GM21390 (cell line): ENCODE results near the gene MISP3.
A peak's percentile ranks its signal among the peaks of the same experiment; 100 is the strongest.

Experiments used
- ATAC-seq: cut with Tn5 transposase; IDR thresholded peaks from one replicate; pipeline ENCODE4 v1.9.1; 2021; ENCODE audit not compliant: unreplicated experiment

Gene MISP3

DNA sequence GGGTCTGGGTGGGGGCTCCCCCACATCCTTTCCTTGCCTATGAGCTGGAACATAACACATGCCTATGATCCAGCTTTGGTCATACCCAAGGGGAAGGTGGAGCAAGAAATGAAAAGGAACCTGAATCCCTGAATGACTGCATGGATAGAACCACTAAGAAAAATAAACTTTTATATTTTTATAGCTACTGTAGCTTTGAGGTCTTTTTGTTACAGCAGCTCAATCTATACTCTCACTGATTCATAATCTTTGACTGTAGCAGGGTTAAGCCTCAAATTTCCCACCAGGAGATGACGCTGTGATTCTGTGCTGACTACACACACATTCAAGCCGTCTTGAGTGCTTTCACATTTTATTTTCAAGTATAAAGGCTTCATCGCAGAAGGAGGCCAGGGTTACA is 19.6 kb upstream of the MISP3 start:
- no peak for ATAC-seq

DNA sequence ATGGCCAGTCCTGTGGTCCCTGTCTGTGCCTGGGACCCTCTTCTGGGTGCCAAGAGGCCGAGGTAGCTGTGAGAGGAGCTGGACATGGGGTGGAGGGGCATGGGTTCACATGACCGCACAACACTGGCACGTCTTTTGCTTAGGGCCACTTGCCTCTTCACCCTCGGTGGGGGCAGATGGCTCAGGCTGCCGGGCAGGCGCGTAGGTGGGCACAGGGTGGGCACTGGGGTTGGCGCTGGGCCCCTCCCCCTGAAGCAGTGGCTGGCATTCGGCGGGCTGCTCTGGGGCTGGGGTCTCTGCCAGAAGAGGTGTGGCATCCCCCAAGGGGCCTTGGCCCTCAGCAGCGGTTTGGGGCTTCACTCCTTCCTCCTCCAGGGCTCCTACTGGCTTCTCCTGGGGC is 19.1 kb upstream of the MISP3 start:
- no peak for ATAC-seq

DNA sequence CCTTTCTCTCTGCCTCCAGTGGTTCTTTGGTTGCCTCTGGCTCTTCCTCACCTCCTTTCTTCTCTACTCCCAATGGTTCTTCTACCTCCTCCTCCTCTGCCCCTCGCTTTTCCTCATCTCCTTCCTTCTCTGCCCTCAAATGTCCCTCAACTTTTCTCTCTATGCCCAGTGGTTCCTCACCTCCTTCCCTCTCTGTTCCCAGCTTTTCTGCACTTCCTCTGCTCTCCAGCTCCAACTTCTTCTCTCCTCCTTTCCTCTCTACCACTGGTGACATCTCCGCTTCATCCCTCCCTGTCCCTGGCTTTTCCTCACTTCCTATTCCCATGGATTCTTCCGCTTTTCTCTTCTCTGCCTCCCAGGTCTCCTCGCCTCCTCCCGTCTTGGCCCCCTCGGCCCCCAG is 18.5 kb upstream of the MISP3 start:
- ATAC-seq, result no peak

DNA sequence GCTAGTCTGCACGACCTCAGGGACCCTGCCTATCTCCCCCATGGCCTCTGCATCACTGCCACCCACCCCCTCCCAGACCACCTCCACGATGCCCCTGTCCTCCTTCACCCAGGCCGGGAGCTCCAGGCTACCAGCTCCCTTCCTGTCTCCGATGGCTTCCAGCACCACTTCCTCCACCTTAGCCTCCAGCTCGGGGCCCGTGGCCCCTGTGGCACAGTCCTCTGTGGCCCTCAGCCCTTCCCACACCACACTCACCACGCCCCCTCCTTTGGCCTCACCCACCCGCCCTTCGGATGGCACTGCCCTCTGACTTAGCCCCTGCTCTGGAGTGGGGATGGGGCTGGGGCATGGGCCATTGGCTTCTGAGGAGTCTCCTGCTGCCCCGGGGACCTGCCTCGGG is 17.9 kb upstream of the MISP3 start:
- no peak for ATAC-seq

DNA sequence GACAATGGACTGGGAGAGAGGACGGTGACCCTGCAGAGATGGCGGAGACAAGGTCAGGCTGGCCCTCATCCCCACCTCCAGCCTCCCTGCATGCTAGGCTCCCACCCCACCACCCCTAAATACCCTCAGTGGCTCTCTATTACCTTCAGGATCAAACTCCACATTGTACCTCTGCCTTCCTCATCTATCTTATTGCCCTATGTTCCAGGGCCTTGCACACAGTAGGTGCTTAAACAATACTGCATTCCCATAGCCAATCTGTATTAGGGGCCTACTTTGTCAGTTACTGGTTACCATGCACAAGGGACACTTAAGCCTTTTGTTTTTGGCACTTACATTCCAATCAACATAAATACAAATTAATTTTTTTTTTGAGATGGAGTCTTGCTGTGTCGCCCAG is 17.2 kb upstream of the MISP3 start:
- no peak for ATAC-seq

DNA sequence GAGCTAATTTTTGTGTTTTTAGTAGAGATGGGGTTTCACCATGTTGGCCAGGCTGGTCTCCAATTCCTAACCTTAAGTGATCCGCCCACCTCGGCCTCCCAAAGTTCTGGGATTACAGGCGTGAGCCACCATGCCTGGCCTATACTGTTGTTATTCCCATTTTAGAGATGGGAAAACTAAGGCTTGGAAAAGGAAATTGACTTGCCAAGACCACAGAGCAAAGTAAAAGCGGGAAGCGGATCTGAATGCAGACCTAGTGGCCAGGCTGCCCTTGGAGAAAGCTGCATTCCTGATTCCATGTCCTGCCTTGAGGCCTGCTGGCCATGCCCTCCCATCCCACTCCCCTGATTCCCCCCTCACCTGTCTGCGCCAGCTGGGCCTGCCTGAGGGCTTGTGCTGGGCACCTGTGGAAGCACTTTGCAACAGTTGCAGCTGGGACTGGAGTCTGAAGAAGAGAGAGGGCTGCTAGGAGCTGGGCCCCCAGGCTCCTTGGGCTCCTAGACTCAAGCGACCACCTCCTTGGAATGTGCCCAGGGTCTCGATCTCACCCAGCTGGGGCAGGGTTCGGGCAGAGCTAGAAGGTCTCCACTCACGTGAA is 16.4 kb upstream of the MISP3 start:
- no peak for ATAC-seq

DNA sequence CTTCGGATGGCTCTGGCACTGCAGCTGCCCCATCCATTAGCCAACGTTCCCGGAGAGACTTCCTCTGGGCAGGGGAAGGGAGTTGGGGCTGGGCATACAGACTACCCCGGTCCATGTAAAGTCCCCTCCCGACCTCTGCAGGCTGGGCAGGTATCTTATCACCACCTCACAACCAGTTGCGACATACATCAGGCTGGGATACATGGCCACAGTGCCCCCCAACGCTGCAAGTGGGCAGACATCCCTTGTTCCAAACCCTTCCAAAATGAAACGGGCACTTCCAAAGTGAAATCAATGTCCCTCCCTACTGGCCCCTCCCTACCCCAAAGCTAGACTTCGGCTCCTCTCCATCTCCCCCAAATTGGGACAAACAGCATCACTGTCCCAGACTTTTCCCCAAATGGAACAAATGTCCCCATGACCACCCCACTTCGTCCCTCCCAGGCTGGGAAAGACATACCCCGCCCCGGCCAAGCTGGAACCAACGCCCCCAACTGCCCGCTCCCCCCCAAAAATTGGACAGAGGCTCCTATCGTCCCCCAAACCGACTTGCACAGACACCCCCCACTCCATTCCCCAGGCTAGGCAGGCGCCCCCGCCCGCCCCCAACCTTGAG is 15.7 kb upstream of the MISP3 start:
- no peak for ATAC-seq

DNA sequence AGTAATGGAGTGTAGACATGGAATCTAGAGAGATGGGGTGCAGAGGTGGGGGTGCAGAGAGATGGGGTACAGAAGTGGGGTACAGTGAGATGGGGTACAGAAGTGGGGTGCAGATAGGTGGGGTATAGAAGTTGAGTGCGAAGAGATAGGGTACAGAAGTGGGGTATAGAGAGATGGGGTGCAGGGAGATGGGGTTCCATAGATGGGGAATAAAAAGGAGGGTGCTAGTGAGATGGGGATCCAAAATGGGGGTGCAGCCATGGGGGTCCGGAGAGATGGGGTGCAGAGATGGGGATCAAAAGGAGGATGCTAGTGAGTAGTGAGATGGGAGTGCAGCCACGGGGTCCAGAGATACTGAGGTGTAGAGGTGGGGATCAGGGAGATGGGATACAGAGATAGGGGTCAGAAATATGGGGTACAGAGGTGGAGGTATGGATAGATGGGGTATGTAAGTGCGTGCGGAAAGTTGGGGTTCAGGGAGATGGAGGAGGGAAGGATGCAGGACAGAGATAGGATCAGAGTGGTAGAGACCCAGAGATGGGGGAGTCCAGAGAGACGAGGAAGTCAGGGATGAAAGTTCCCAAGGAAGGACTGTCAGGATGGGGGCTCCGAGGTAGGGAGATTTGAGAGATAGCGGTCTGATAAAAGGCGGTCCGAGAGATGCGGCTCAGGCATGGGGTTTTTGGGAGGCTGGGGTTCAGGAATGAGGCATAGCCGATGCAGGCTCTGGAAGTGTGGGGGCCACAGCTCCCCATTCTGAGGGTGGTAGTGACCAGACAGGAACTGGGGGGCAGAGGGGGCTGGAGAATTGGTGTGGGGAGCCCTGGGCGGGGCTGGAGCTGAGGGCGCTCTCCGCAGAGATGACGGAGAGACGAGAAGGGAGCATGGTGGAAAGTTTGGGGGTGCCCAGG is 14.1 kb upstream of the MISP3 start:
- no peak for ATAC-seq

DNA sequence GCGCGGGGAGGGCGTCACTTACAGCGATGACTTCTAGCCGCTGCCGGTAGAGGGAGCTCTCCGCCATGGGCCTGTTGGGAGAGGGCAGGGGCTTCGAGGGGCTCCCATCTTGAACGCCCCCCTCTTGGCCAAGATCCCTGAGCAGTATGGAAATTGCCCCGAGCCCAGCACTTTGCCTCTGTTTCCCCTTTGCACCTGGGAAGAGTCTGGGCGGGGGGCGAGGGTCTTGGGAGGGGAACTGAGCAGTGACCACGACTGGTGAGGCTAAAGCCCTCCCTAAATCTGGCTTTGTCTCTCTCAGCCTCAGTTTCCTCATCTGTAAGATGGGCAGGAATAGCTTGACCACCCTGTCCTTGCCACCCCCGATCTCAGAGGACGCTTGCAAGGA is 13.5 kb upstream of the MISP3 start:
- ATAC-seq, result no peak

DNA sequence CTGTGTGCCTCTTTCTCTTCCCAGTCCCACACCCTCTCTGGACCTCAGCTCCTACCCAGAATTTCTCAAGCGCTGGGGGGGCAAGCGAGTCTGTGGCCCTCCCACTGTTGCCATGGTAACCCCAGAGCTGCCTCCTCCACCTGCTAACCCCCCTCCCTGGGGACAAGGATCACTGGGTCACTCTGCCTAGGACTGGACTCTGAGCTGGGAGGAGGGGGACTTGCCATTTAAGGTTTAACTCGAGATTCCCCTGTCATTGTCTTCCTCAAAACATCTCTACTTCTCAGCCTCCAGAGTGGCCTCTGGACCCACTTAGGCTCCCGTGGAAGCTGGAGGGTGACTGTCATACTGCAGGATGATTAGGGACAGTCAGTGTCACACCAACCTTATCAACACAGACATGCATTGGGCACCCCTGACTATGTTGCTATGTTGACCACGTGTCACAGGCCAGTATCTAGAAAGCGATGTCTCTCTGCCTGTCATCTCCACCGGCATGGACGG is 12.9 kb upstream of the MISP3 start:
- no peak for ATAC-seq

DNA sequence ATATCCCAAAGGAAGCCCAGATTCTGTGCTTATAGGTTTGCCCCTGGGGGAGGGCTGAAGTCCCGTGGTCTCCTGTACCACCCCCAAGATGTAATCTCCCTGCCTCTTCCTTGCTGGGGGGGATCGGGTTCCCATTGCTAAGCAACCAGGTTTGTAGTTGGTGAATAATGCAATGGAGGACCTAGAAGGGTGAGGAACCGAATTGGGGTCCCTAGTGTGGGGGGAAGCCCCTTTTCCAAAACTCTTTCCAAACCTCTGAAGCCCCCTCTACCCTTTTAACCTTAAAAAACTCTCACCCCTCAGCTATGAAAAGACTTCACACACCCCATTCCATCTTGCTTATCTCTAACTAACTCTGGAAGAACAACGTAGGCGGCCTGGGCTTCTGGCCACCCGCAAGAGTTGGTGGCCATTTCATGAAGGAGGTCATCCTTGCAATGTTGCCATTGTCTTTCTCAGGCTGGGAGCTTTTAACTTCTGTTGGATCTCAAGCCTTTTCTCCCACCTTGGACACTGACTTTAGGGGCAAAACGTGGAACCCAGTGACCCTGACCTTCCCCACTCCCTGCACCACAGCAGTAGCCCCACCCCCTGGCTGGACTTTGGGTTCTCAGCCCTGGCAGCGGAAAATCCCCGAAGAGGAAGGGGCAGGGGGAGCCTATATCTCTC is 11.4 kb upstream of the MISP3 start:
- no peak for ATAC-seq

DNA sequence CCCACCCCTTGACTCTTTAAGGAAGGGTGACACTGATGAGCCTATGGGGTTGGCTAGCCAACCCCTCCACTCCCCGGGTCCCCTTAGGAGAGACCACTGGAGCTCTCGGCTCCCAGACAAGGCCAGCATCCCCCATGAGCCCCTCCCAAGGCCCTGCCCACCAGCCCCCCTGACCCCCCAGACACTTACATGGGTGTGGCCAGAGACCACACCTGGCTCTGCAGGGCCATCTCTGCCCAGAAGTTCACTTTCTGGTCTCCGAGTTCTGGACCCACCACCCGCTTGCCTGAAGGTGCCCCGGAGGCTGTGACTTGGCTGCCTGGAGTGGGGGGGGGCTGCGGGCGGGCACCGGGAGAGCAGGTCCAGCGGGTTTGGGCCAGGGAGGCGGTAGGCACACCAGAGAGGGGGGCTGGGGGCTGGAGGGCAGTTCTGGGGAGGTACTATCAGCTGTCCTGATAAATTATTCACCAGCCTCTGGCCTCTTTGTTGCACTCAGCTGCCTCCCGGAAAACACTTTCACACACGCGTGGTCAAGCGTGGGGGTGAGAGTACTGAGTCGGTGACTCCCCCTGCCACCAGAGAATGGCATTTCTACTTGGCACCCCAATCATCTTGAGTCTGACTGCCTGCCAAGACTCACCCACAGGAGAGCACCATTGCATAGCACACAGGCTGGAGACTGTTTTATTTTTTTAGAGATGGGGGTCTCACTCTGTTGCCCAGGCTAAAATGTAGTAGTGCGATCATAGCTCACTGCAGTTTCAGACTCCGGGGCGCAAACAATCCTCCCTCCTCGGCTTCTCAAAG is 10.6 kb upstream of the MISP3 start, which contains the start of gene PALM3:
Gene PALM3, minus strand, starts transcription at position 326 of the 807 bp plus-strand sequence. Its CDS starts 96 bp downstream, at position 230.
- ATAC-seq, result no peak

DNA sequence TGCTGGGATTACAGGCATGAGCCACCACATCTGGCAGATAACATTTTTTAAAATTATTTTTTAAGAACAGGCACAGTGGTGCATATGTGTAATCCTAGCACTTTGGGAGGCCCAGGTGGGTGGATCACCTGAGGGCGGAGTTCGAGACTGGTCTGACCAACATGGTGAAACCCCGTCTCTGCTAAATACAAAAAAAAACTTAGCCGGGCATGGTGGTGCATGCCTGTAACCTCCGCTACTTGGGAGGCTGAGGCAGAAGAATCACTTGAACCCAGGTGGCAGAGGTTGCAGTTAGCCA is 10.1 kb upstream of the MISP3 start:
- ATAC-seq, result no peak

DNA sequence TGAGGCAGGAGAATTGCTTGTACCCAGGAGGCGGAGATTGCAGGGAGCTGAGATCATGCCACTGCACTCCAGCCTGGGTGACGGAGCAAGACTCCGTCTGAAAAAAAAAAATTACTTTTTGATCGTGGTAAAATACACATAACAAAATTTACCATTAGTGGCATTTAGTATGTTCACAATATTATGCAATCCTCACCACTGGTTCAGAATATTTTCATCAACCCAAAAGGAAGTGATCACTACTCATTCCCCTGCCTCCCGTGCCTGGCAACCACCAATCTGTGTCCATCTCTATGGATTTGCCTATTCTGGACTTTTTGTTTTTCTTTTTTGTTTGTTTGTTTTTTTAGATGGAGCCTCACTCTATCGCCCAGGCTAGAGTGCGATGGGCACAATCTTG is 9.5 kb upstream of the MISP3 start:
- no peak for ATAC-seq

DNA sequence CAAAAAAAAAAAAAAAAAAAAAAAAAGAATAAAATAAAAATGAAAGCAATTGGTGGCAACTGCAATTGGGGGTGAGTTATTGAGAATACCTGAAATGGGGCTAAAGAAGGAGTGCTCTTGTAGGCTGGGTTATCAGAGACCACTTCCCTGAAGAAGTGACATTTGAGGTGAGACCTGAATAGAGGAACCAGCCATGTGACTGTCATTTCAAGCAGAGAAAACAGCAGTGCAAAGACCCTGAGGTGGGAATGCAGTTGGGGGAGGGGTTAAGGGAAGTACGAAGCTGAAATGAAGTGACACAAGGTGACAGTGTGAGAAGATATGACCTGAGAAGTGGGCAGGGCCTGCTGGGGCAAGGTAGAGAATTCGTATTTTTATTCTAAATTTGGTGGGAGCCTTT is 6.5 kb upstream of the MISP3 start:
- no peak for ATAC-seq

DNA sequence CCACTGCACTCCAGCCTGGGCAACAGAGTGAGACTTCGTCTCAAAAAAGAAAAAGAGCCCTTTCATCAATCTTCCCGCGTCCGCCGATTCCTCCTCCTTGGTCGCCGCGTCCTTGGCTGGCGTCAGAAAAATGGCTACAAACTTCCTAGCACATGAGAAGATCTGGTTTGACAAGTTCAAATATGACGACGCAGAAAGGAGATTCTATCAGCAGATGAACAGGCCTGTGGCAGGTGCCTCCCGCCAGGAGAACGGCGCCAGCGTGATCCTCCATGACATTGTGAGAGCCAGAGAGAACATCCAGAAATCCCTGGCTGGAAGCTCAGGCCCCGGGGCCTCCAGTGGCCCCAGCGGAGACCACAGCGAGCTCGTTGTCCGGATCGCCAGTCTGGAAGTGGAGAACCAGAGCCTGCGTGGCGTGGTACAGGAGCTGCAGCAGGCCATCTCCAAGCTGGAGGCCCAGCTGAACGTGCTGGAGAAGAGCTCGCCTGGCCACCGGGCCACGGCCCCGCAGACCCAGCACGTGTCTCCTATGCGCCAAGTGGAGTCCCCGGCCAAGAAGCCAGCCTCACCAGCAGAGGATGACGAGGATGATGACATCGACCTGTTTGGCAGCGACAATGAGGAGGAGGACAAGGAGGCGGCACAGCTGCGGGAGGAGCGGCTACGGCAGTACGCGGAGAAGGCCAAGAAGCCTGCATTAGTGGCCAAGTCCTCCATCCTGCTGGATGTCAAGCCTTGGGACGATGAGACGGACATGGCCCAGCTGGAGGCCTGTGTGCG is 2.1 kb upstream of the MISP3 start:
- ATAC-seq, result no peak

DNA sequence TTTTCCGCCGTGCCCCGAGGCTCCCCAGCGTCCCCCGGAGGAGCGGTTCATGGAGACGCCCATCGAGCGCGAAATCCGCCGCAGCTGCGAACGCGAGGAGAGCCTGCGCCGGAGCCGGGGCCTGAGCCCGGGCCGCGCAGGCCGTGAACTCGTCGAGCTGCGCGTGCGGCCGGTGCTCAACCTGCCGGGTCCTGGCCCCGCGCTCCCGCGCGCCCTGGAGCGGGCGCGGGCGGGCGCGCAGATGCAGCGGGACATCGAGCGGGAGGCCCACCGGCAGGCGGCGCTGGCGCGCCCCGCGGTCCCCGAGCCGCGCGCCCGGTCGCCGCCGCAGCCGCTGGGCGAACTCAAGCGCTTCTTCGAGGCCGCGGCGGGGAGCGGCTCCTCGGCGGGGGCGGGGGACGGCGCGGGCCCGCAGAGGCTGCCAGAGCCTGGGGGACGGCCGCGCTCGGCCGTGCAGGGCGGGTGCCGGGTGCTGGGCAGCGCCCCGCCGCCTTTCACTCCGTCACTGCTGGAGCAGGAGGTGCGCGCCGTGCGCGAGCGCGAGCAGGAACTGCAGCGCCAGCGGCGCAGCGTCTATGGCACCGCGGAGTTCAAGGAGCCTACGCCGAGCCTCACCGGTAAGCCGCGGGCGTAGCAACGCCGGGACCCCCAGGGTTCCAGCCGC is 807 bp downstream of the MISP3 start:
- peak; percentile 50 for ATAC-seq

DNA sequence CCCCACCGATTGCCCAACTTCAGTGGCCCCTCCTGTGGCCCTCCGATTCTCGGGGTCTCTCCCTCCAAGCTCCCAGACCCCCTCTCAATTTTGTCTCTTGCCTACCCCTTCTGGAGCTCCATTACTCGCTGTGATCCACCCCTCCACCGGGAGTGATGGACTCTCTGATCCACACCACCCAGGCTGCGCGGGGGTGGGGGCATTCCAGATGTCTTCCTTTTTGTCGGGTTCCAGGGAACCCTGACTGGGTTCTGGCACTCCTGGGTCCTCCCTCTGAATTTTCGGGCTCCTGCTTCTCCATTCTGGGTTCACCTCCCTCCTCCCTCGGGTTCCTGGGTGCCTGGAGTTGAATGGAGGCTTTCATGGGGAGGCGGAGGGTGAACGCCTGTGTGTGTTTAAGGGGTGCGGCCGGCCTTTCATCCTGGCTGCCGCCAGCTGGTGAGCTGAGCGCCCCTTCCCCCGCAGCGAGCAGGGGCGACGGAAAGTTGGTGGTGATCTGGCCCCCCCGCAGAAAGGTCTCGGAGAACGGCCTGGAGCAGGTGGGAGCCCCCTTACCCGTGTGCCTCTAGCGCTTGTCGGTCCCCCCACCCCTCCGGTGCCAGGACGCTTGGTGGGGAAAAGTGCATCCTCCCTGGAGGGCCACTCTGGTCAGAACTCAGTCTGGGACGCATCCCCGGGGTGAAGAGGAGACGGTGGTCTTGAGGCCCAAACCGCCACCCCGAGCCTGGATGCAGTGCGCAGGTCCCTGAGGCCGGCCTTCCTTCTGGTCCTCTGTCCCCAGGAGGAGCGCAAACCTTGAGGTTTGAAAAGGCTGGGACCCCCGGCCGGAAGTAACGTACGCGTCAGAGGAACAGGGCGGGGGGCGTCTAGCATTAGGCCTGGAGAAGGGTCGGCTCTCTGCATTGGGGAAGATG is 1.6 kb downstream of the MISP3 start:
- ATAC-seq, result no peak
